Stomach (tissue), 4 donors: ENCODE results near the gene YPEL2.

Experiments used
- CTCF ChIP-seq, 7 experiments: fragments of 450-650 bp in 4 of 7; fragments of 200-600 bp in 3 of 7; sonication (generic) in 3 of 7; IDR thresholded peaks; one replicate each; pipeline ENCODE4 v1.5.1; 2016 to 2019; ENCODE audit warnings: antibody characterized with exemption in 7 of 7, control low read depth in 2 of 7, mild to moderate bottlenecking in 1 of 7
- EP300 ChIP-seq: sonication (generic); formaldehyde crosslinking; IDR thresholded peaks from one replicate; pipeline ENCODE4 v1.6.1; 2017; ENCODE audit warnings: antibody characterized with exemption
- POLR2A ChIP-seq, 4 donors: fragments of 450-650 bp; IDR thresholded peaks; one replicate each; pipeline ENCODE4 v1.6.1; 2016; ENCODE audit warnings: antibody characterized with exemption in 4 of 4, control low read depth in 2 of 4, mild to moderate bottlenecking in 1 of 4, moderate library complexity in 1 of 4
- POLR2AphosphoS5 ChIP-seq, 3 donors: sonication (generic); formaldehyde crosslinking; IDR thresholded peaks; one replicate each; pipeline ENCODE4 v1.6.1; 2016; ENCODE audit warnings: antibody characterized with exemption in 3 of 3

DNA sequence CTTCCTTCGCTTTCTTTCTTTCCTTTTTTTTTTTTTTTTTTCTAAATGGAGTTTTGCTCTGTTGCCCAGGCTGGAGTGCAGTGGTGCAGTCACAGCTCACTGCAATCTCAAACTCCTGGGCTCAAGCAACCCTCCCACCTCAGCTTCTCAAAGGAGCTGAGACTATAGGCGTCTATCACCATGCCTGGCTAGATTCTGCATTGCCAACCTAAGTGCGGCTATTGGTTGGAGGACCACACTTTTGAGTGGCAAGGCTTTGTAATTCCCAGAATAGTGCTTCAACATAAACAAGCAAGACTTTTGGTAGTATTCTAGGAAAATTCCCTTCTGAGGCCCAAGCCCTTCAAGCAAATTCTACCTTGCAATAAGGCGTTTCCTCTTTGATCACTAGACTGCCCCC lies 107.8 kb downstream of the YPEL2 start:
- TF ChIP-seq POLR2A (IDR thresholded peaks at IDR 0.05) = no peak
- no peak for TF ChIP-seq CTCF (IDR thresholded peaks at IDR 0.05)
- TF ChIP-seq EP300 = no peak
- no peak for TF ChIP-seq POLR2AphosphoS5 (IDR thresholded peaks at IDR 0.05)
